ENCODE measurements around the gene SRSF12.

The SRSF12 gene

GRCh38 chr6:89073840-89074239 is 44.0 kb downstream of the SRSF12 start:
- TF ChIP-seq, protein P1, sequence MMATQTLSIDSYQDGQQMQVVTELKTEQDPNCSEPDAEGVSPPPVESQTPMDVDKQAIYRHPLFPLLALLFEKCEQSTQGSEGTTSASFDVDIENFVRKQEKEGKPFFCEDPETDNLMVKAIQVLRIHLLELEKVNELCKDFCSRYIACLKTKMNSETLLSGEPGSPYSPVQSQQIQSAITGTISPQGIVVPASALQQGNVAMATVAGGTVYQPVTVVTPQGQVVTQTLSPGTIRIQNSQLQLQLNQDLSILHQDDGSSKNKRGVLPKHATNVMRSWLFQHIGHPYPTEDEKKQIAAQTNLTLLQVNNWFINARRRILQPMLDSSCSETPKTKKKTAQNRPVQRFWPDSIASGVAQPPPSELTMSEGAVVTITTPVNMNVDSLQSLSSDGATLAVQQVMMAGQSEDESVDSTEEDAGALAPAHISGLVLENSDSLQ (IDR thresholded peaks at IDR 0.05): no peak
- TF ChIP-seq HDGF (IDR thresholded peaks at IDR 0.05; ENCODE audit: borderline replicate concordance): no peak
- no peak for TF ChIP-seq ARNT (IDR thresholded peaks at IDR 0.05)
- TF ChIP-seq SP1 (IDR thresholded peaks at IDR 0.05): no peak
- no peak for TF ChIP-seq ELF4 (IDR thresholded peaks at IDR 0.05)
- TF ChIP-seq FOXA1 (IDR thresholded peaks at IDR 0.05): no peak
- TF ChIP-seq FOXK2 (IDR thresholded peaks at IDR 0.05): no peak
- no peak for TF ChIP-seq BHLHE40 (IDR thresholded peaks at IDR 0.05; ENCODE audit: borderline replicate concordance)
- no peak for TF ChIP-seq LEF1 (IDR thresholded peaks at IDR 0.05; ENCODE audit: borderline replicate concordance)
- no peak for TF ChIP-seq ZNF384 (IDR thresholded peaks at IDR 0.05)
- TF ChIP-seq NFRKB (IDR thresholded peaks at IDR 0.05): no peak
- TF ChIP-seq TARDBP (IDR thresholded peaks at IDR 0.05): no peak
- TF ChIP-seq SUZ12 (IDR thresholded peaks at IDR 0.05): no peak
- no peak for TF ChIP-seq FOXM1 (IDR thresholded peaks at IDR 0.05; ENCODE audit: borderline replicate concordance)
- TF ChIP-seq CTBP1 (IDR thresholded peaks at IDR 0.05; ENCODE audit: borderline replicate concordance): no peak
- no peak for TF ChIP-seq L3MBTL2 (conservative IDR thresholded peaks at IDR 0.05)
- no peak for DNase-seq (ENCODE audit: extremely low spot score)
- ChIA-PET POLR2A (no interaction called here), CTCF (interaction anchor here (0.6 kb wide), 2 partner anchors 30 to 131 kb away, joined by 3 to 7 read pairs; no protein-coding TSS in a partner anchor)

GRCh38 chr6:89073014-89073620 is 44.8 kb downstream of the SRSF12 start:
- TF ChIP-seq FOXK2 (IDR thresholded peaks at IDR 0.05) (no peak), HDGF (IDR thresholded peaks at IDR 0.05; ENCODE audit: borderline replicate concordance) (no peak), SUZ12 (IDR thresholded peaks at IDR 0.05) (no peak), LEF1 (IDR thresholded peaks at IDR 0.05; ENCODE audit: borderline replicate concordance) (no peak), FOXM1 (IDR thresholded peaks at IDR 0.05; ENCODE audit: borderline replicate concordance) (no peak), SP1 (IDR thresholded peaks at IDR 0.05) (no peak), NFRKB (IDR thresholded peaks at IDR 0.05) (no peak), L3MBTL2 (conservative IDR thresholded peaks at IDR 0.05) (no peak), FOXA1 (IDR thresholded peaks at IDR 0.05) (no peak), CTBP1 (IDR thresholded peaks at IDR 0.05; ENCODE audit: borderline replicate concordance) (no peak), TARDBP (IDR thresholded peaks at IDR 0.05) (no peak), BHLHE40 (IDR thresholded peaks at IDR 0.05; ENCODE audit: borderline replicate concordance) (no peak), ARNT (IDR thresholded peaks at IDR 0.05) (no peak), ZNF384 (IDR thresholded peaks at IDR 0.05) (no peak), ELF4 (IDR thresholded peaks at IDR 0.05) (no peak)
- TF ChIP-seq, protein P1 (IDR thresholded peaks at IDR 0.05): no peak
- ChIA-PET CTCF (interaction anchor here (0.6 kb wide), 1 partner anchor 38 kb away, joined by 3 read pairs; no protein-coding TSS in a partner anchor), POLR2A (interaction anchor here (0.9 kb wide), 1 partner anchor 9 kb away, joined by 3 read pairs; no protein-coding TSS in a partner anchor)
- no peak for DNase-seq (ENCODE audit: extremely low spot score)

DNA sequence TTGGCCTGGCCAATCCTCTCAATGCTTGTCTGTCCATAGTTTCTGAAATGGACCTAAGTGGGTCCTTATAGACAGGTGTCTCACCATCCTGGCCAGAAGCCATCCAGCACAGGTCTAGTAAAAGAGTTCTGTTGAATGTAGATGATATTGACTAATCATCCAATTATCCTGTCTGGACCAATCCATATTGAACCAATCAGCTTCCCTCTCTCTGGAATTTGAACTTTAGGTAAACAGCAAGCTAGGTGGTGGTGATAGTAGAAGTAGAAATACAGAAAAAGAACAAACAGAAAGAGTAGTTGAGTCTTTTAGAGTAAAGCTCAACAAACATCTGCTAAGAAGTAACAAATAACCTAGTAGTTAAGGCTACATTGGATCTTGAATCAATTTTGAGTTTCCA is 46.8 kb downstream of the SRSF12 start:
- no peak for DNase-seq (ENCODE audit: extremely low spot score)
- POLR2A ChIA-PET: interaction anchor here (1.5 kb wide), 1 partner anchor 9 kb away, joined by 4 read pairs; the partner anchor contains the start of gene PNRC1
- TF ChIP-seq ZNF384 (IDR thresholded peaks at IDR 0.05) (no peak), BHLHE40 (IDR thresholded peaks at IDR 0.05; ENCODE audit: borderline replicate concordance) (no peak), SUZ12 (IDR thresholded peaks at IDR 0.05) (no peak), ARNT (IDR thresholded peaks at IDR 0.05) (no peak), TARDBP (IDR thresholded peaks at IDR 0.05) (no peak), HDGF (IDR thresholded peaks at IDR 0.05; ENCODE audit: borderline replicate concordance) (no peak), NFRKB (IDR thresholded peaks at IDR 0.05) (no peak), FOXM1 (IDR thresholded peaks at IDR 0.05; ENCODE audit: borderline replicate concordance) (no peak), LEF1 (IDR thresholded peaks at IDR 0.05; ENCODE audit: borderline replicate concordance) (no peak), ELF4 (IDR thresholded peaks at IDR 0.05) (no peak), L3MBTL2 (conservative IDR thresholded peaks at IDR 0.05) (no peak), FOXA1 (IDR thresholded peaks at IDR 0.05) (no peak), FOXK2 (IDR thresholded peaks at IDR 0.05) (no peak), CTBP1 (IDR thresholded peaks at IDR 0.05; ENCODE audit: borderline replicate concordance) (no peak), SP1 (IDR thresholded peaks at IDR 0.05) (no peak)
- TF ChIP-seq, protein P1 (IDR thresholded peaks at IDR 0.05): no peak
- CTCF ChIA-PET: no interaction called here

DNA sequence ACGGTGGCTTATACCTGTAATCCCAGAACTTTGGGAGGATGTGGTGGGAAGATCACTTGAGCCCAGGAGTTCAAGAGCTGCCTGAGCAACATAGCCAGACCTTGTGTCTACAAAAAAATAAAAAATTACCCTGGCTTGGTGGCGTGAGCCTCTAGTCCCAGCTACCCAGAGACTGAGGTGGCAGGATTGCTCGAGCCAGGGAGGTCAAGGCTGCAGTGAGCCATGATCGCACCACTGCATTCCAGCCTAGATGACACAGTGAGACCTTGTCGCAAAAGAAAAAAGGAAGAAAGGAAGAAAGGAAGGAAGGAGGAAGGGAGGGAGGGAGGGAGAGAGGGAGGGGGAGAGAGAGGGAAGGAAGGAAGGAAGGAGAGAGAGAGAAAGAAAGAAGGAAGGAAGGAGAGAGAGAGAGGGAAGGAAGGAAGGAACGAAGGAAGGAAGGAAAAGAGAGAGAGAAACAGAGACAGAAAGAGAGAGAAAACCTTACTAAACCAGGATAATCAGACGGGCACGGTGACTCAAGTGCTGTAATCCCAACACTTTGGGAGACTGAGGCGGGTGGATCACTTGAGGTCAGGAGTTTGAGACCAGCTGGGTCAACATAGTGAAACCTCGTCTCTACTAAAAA is 48.2 kb downstream of the SRSF12 start:
- CTCF ChIA-PET: no interaction called here
- TF ChIP-seq ARNT (IDR thresholded peaks at IDR 0.05) (no peak), BHLHE40 (IDR thresholded peaks at IDR 0.05; ENCODE audit: borderline replicate concordance) (no peak), NFRKB (IDR thresholded peaks at IDR 0.05) (no peak), L3MBTL2 (conservative IDR thresholded peaks at IDR 0.05) (no peak), SUZ12 (IDR thresholded peaks at IDR 0.05) (no peak), FOXK2 (IDR thresholded peaks at IDR 0.05) (no peak), ELF4 (IDR thresholded peaks at IDR 0.05) (no peak), SP1 (IDR thresholded peaks at IDR 0.05) (no peak), LEF1 (IDR thresholded peaks at IDR 0.05; ENCODE audit: borderline replicate concordance) (no peak), FOXA1 (IDR thresholded peaks at IDR 0.05) (no peak), CTBP1 (IDR thresholded peaks at IDR 0.05; ENCODE audit: borderline replicate concordance) (no peak), FOXM1 (IDR thresholded peaks at IDR 0.05; ENCODE audit: borderline replicate concordance) (no peak), TARDBP (IDR thresholded peaks at IDR 0.05) (no peak), ZNF384 (IDR thresholded peaks at IDR 0.05) (no peak), HDGF (IDR thresholded peaks at IDR 0.05; ENCODE audit: borderline replicate concordance) (no peak)
- TF ChIP-seq, protein P1 (IDR thresholded peaks at IDR 0.05): no peak
- no peak for DNase-seq (ENCODE audit: extremely low spot score)
- POLR2A ChIA-PET: interaction anchor here (1.9 kb wide), 1 partner anchor 11 kb away, joined by 12 read pairs; the partner anchor contains the start of gene PNRC1
